GM21576 (cell line): ENCODE measurements around the gene ARIH1.

ENCODE experiments used
- ATAC-seq: cut with Tn5 transposase; IDR thresholded peaks from one replicate; pipeline ENCODE4 v1.9.1; 2021; ENCODE audit warnings: mild to moderate bottlenecking, moderate library complexity; ENCODE audit not compliant: unreplicated experiment

The ARIH1 gene

GRCh38 chr15:72535911-72536310 lies 61.8 kb downstream of the ARIH1 start:
- ATAC-seq: no peak

- ATAC-seq: no peak
Measured at GRCh38 chr15:72536506-72536905, 62.4 kb downstream of the ARIH1 start.

DNA sequence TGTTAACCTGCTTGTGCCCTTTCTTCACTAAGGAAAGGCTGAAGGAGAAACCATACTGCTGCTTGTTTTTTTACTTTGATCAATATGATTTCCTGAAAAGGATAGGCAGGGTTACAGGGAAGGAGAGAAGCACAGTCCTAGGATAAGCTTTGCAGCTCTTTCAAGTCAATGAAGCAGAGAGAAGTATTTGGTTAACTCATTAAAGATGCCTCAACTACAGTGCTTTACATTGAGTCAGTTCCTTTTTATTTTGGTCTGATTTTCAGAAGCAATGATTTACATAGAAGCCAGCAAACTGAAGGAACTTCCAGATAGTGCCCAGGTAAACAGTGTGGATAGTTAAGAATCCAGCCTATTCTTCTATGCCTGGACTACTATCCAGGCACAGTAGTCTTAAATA lies 64.8 kb downstream of the ARIH1 start:
- no peak for ATAC-seq

DNA sequence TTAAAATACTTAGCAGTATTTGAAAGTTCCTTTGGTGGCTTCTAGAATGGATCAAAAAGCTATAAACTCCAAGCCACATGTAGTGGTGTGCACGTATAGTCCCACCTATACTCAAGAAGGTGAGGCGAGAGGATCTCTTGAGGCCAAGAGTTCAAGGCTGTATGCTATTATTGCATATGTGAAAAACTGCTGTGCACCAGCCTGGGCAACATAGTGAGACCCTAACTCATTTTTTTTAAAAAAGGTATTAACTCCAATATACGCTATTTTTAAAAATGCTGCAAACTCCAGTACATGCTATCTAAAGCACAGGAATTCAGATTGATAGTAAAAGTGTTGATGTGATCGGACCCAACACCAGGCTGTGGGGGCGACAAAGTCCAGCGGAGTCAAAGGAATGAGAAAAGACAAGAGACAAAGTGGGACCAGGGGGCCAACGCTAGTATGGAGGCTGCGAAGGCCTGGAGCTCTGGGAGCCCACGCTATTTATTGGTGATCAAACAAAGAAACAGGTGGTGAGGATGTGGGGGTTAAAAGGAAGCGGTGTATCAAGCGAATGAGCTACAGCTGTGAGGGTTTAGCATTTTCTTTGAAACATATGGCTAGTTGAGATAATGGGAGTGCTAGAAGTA lies 66.6 kb downstream of the ARIH1 start:
- no peak for ATAC-seq

- ATAC-seq: no peak
Measured at GRCh38 chr15:72541674-72542073, 67.5 kb downstream of the ARIH1 start.

DNA sequence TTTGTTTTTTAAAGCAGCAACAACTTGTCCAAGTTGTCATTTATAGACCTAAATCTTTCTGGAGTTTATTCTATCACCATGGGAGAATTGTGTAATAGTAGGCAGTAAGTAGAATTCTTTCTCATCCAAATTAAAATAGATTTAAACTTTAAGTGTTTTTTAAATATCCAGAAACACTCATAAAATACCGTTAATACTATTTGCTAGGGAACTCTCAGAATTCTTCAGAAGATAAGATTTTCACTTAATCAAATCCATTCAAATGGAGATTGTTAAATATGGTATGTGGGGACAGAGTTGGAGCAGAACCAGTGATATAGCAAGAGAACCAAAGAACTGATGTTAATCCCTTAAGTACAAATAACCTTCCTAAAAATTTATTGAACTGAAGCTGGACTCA lies 71.0 kb downstream of the ARIH1 start:
- no peak for ATAC-seq

- no peak for ATAC-seq
Measured at GRCh38 chr15:72554471-72555425, 80.6 kb downstream of the ARIH1 start.

- ATAC-seq: no peak
Measured at GRCh38 chr15:72559781-72560180, 85.7 kb downstream of the ARIH1 start.

GRCh38 chr15:72560458-72560857 lies 86.3 kb downstream of the ARIH1 start:
- no peak for ATAC-seq

- no peak for ATAC-seq
Measured at GRCh38 chr15:72562386-72562785, 88.3 kb downstream of the ARIH1 start.

- ATAC-seq: no peak
Measured at GRCh38 chr15:72562878-72563277, 88.7 kb downstream of the ARIH1 start.

DNA sequence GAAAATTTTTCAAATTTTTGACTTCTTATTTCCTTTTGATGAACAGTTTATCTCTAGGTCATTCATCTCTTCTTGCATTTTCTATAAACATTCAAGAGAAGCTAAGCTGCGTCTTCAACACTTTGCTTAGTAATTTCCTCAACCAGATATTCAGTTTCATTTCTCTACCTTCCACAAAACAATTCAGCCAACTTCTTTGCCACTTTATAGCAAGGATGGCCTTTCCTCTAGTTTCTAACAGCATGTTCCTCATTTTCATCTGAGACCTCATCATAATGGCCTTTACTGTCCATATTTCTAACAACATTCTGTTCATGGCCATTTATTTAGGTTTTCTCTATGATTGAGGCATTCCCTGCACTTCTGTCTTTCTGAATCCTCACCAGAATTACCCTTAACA lies 90.0 kb downstream of the ARIH1 start:
- ATAC-seq: no peak

DNA sequence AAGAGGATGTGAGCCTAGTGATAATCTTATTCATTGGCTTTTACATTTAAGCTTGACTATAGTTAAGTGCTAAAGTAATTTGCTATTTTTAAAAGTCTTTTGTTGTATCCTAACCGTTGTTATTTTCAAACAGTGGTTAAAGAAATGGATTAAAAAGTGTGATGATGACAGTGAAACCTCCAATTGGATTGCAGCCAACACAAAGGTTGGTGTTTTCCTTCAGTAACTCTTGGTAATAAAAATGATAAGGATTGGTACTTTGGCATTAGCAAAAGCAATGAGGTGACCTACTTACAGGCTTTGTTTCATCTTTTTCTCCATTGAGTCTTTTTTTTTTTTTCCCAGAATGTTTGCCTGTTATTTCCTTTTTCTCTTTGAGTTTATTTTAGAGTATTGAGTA lies 92.8 kb downstream of the ARIH1 start:
- ATAC-seq: no peak

DNA sequence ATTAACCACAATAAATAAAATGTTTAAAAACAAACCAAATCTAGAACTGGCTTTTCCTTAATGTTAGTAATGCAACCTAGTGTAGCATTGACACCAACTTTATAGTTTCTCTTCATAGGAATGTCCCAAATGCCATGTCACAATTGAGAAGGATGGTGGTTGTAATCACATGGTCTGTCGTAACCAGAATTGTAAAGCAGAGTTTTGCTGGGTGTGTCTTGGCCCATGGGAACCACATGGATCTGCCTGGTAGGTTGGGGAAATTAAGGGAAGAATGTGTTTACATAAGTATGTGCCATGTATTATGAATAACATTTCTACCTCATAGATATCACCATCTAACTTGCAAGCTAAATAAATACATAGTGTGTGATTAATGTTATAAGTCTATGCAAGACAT lies 95.9 kb downstream of the ARIH1 start:
- no peak for ATAC-seq

DNA sequence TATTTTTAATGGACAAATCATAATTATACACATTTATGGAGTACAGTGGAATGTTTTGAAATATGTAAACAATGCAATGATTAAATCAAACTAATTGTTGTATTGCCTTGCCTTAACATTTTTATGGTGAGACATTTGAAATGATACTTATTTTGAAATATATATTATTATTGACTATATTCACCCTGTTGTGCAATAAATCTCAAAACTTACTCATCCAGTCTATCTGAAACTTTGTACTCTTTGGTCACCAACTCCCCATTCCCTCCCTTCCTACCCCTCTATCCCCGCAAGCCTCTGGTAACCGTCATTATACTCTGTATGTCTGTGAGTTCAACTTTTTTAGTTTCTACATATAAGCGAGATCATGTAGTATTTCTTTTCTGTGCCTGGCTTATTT lies 105.7 kb downstream of the ARIH1 start:
- no peak for ATAC-seq

DNA sequence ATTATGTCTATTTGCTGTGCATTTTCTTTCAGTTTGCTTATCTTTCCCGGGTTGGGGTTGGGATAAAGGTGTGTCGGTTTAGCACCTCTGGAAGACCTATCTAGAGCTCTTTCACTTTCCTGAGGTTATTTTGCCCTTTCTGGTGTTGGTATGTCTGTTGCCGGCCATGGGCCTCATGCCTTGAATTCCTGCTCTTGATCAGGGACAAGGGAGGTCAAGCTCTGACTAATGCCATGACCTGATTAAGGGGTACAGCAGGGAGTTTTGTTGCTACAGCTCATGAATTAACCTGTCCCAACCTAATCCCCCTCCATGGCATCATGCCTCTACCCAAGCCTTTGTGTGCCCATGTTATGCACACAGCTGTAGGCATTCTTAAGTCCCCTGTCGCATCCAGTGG lies 109.9 kb downstream of the ARIH1 start:
- no peak for ATAC-seq

DNA sequence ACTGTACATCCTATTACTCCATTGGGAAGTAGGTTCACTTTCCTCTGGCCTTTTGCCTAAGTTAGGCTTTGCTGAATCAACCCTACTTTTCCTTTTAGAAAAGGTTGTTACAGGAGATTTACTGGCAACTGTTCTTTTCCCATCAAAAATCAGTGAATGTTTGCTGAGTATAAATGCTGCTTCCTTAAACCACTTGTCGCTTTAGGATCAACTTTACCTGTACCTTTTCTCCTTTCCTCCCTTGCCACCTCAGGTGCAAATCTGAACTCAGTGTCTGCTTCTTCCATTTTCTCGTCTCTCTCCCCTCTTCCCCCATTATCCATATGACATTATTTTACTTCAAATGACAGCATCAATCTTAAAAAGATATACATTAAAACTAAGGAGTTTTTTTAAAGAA lies 110.9 kb downstream of the ARIH1 start:
- no peak for ATAC-seq

GRCh38 chr15:72585476-72586058 lies 111.4 kb downstream of the ARIH1 start:
- no peak for ATAC-seq

- no peak for ATAC-seq
Measured at GRCh38 chr15:72588096-72588495, 114.0 kb downstream of the ARIH1 start.

GRCh38 chr15:72590427-72590826 lies 116.3 kb downstream of the ARIH1 start:
- ATAC-seq: no peak

- no peak for ATAC-seq
Measured at GRCh38 chr15:72591361-72591760, 117.2 kb downstream of the ARIH1 start.

- no peak for ATAC-seq
Measured at GRCh38 chr15:72592097-72592496, 118.0 kb downstream of the ARIH1 start.
